Thyroid gland (tissue), 4 donors: ENCODE measurements around the gene ANP32A. TPM values are rescaled to one million over a fixed set of nuclear protein-coding genes. Genes with fewer than 3 reads are reported as not detected.

Experiments
- microRNA-seq: library from miRNA; unstranded; fragments of <30 nt; microRNA quantifications from one replicate; pipeline ENCODE4, GENCODE V29; 2016
- small RNA-seq: library from RNA; depleted of rRNA; stranded (forward); fragments of <200 nt; gene quantifications from one replicate; pipeline ENCODE3, GENCODE V24; 2016
- total RNA-seq, 4 donors: library from RNA; depleted of rRNA; stranded (reverse); fragments of >200 nt; gene quantifications; one replicate each; pipeline ENCODE4 v1.2.3, GENCODE V29; 2016

ANP32A gene
- total RNA-seq, 4 donors from 2014 or later: 65.4 to 116 (median 79.5) TPM

Small RNA genes lying within 50 kb of the gene (microRNA-seq; reads per million reads assigned to microRNA genes)
- not detected for gene MIR4312

Small RNA genes lying within 50 kb of the gene (small RNA-seq; reads per million reads assigned to genes)
- gene MIR4312: not detected

Other genes with a start within 250 kb of the ANP32A start
- 1 to 10 TPM; 3.1 to 9.6 (median 8.6) TPM for gene CORO2B, start 241.9 kb downstream of the ANP32A start, total RNA-seq
- gene SPESP1, start 109.6 kb upstream of the ANP32A start, total RNA-seq: 10 to 100 TPM in 1 of 4 donors, 1 to 10 TPM in 3; 2.7 to 10.1 (median 5.1) TPM
- gene NOX5, start 193.8 kb upstream of the ANP32A start, total RNA-seq: under 1 TPM; 0.22 to 0.88 (median 0.50) TPM